IMR-90 (cell line): ENCODE results near the gene LAIR2. TPM values are rescaled to one million over a fixed set of nuclear protein-coding genes. Genes with fewer than 3 reads are reported as not detected.
"Not testable (repeated sequence)": the region's sequence is repeated elsewhere in the genome, so short reads cannot be mapped to it uniquely, and the experiment has no call there.

Experiments
- ATAC-seq: fragments of 200-7000 bp; cut with Tn5 transposase; 2 replicates; pipeline ENCODE4 v1.9.1; 2020; ENCODE audit warnings: low read depth, mild to moderate bottlenecking, moderate library complexity
- BruUV-seq: library from RNA; stranded (reverse); fragments of 400-500 nt; replicated peaks from 2 replicates; lab custom pipeline; 2021; lab: Mats Ljungman, UMichigan
- CTCF ChIA-PET: fragments of 300-600 bp; formaldehyde crosslinking; extraction: SDS; loops from one replicate; lab custom pipeline; 2021; ENCODE audit warnings: antibody characterized with exemption; lab: Yijun Ruan, JAX
- POLR2A ChIA-PET: fragments of 300-600 bp; sonication (Branson Sonifier 250); formaldehyde crosslinking; loops from one replicate; lab custom pipeline; 2022; ENCODE audit warnings: antibody characterized with exemption; ENCODE audit not compliant: unreplicated experiment; lab: Charles Lee
- DNase-seq: peaks from one replicate; pipeline ENCODE4 v3.0.0; 2013
- H2AFZ ChIP-seq: replicated peaks from 2 replicates; pipeline ENCODE3; 2013; ENCODE audit warnings: low read length, mild to moderate bottlenecking; ENCODE audit not compliant: poor library complexity
- H2AK5ac ChIP-seq: 2 replicates; pipeline ENCODE4 v1.6.1; 2013; ENCODE audit warnings: low read depth, low read length, inconsistent platforms
- H2AK9ac ChIP-seq: replicated peaks from 2 replicates; pipeline ENCODE3; 2013; ENCODE audit warnings: mild to moderate bottlenecking, low read depth, low read length, moderate library complexity; ENCODE audit not compliant: poor library complexity
- H2BK120ac ChIP-seq: 2 replicates; pipeline ENCODE4 v1.6.1; 2013; ENCODE audit warnings: low read depth, low read length, inconsistent platforms
- H2BK15ac ChIP-seq: 3 replicates; pipeline ENCODE4 v1.6.1; 2013; ENCODE audit warnings: low read depth, low read length, inconsistent platforms
- H2BK20ac ChIP-seq: 2 replicates; pipeline ENCODE4 v1.6.1; 2013; ENCODE audit warnings: low read depth, mild to moderate bottlenecking, inconsistent platforms, low read length, moderate library complexity
- H2BK5ac ChIP-seq: 2 replicates; pipeline ENCODE4 v1.6.1; 2013; ENCODE audit warnings: mild to moderate bottlenecking, low read depth, low read length, inconsistent platforms; ENCODE audit not compliant: poor library complexity, severe bottlenecking
- H3K14ac ChIP-seq: replicated peaks from 2 replicates; pipeline ENCODE4 v1.6.1; 2013; ENCODE audit warnings: low read depth, low read length, inconsistent platforms
- H3K18ac ChIP-seq: 2 replicates; pipeline ENCODE4 v1.6.1; 2013; ENCODE audit warnings: low read depth, low read length, control low read depth
- H3K23ac ChIP-seq: 2 replicates; pipeline ENCODE4 v1.6.1; 2013; ENCODE audit warnings: low read depth, low read length, inconsistent platforms
- H3K27ac ChIP-seq: 2 replicates; pipeline ENCODE4 v1.5.1; 2013; ENCODE audit warnings: mild to moderate bottlenecking, control low read depth, low read length; ENCODE audit not compliant: insufficient read depth
- H3K27me3 ChIP-seq: 2 replicates; pipeline ENCODE4 v1.6.1; 2013; ENCODE audit warnings: low read length; ENCODE audit not compliant: control insufficient read depth, insufficient read depth
- H3K36me3 ChIP-seq: 2 replicates; pipeline ENCODE4 v1.6.1; 2013; ENCODE audit warnings: low read length, mixed read lengths; ENCODE audit not compliant: control insufficient read depth, insufficient read depth
- H3K4ac ChIP-seq: 2 replicates; pipeline ENCODE4 v1.6.1; 2013; ENCODE audit warnings: low read depth, low read length, inconsistent platforms
- H3K4me1 ChIP-seq: 2 replicates; pipeline ENCODE4 v1.6.1; 2013; ENCODE audit warnings: low read length, mixed read lengths; ENCODE audit not compliant: control insufficient read depth, insufficient read depth
- H3K4me2 ChIP-seq: 2 replicates; pipeline ENCODE4 v1.6.1; 2013; ENCODE audit warnings: low read depth, mild to moderate bottlenecking, control low read depth, low read length, moderate library complexity
- H3K4me3 ChIP-seq: 2 replicates; pipeline ENCODE4 v1.5.1; 2013; ENCODE audit warnings: low read depth, mild to moderate bottlenecking, control low read depth, low read length, moderate library complexity; ENCODE audit not compliant: insufficient read depth
- H3K56ac ChIP-seq: 2 replicates; pipeline ENCODE4 v1.6.1; 2013; ENCODE audit warnings: low read length, inconsistent platforms; ENCODE audit not compliant: insufficient read depth; ENCODE audit errors: extremely low read depth
- H3K79me1 ChIP-seq, 2 experiments: 2 replicates each; pipeline ENCODE4 v1.6.1; 2013; ENCODE audit warnings: low read length in 2 of 2, inconsistent platforms in 1 of 2, low read depth in 1 of 2
- H3K9ac ChIP-seq: 2 replicates; pipeline ENCODE4 v1.6.1; 2013; ENCODE audit warnings: low read depth, low read length, control low read depth
- H3K9me1 ChIP-seq: 2 replicates; pipeline ENCODE4 v1.6.1; 2013; ENCODE audit warnings: low read length, inconsistent platforms; ENCODE audit not compliant: insufficient read depth
- H3K9me3 ChIP-seq: 2 replicates; pipeline ENCODE4 v1.6.1; 2013; ENCODE audit warnings: low read length; ENCODE audit not compliant: control insufficient read depth, insufficient read depth
- H4K20me1 ChIP-seq: 2 replicates; pipeline ENCODE4 v1.6.1; 2013; ENCODE audit warnings: low read length, inconsistent platforms; ENCODE audit not compliant: insufficient read depth
- H4K5ac ChIP-seq: 2 replicates; pipeline ENCODE4 v1.6.1; 2013; ENCODE audit warnings: mild to moderate bottlenecking, low read depth, low read length, control low read depth
- H4K8ac ChIP-seq, 2 experiments: 2 replicates each; pipeline ENCODE4 v1.6.1; 2013; ENCODE audit warnings: low read depth in 2 of 2, low read length in 2 of 2, control low read depth in 1 of 2, inconsistent platforms in 1 of 2
- H4K91ac ChIP-seq: 2 replicates; pipeline ENCODE4 v1.6.1; 2013; ENCODE audit warnings: low read depth, low read length, inconsistent platforms; ENCODE audit not compliant: insufficient read depth
- WGBS, 2 experiments: methylation state at CpG; one replicate each; pipeline versions ENCODE4 v1.1.5 to v1.1.7; 2013; ENCODE audit warnings: missing lambda C conversion rate in 2 of 2; ENCODE audit not compliant: insufficient read length in 1 of 2; ENCODE audit errors: extremely low coverage in 2 of 2; 5-methylcytosine and 5-hydroxymethylcytosine counted together
- dilution Hi-C: fragments of 300-500 bp; cut with HindIII; formaldehyde crosslinking; loops from one replicate; pipeline ENCODE4 v1.14.3; 2018; ENCODE audit warnings: low sequenced_read_pairs; ENCODE audit not compliant: unreplicated experiment
- in situ Hi-C: fragments of 300-500 bp; cut with MboI; formaldehyde crosslinking; loops from 3 replicates; pipeline ENCODE4 v1.14.3; 2019; ENCODE audit warnings: low sequenced_read_pairs, inconsistent platforms, mixed read lengths
- intact Hi-C: fragments of 100-400 bp; cut with micrococcal nuclease; formaldehyde crosslinking; loops from 2 replicates; pipeline ENCODE4 v1.10.0; 2022
- polyA plus RNA-seq, 3 experiments: library from polyadenylated mRNA; depleted of rRNA; stranded (reverse); fragments of >200 nt; gene quantifications; 2 replicates each; pipeline ENCODE4 v1.2.3, GENCODE V29; 2012; ENCODE audit warnings: low replicate concordance in 1 of 3
- total RNA-seq: library from RNA; depleted of rRNA; stranded (reverse); fragments of >200 nt; gene quantifications from 2 replicates; pipeline ENCODE4 v1.2.3, GENCODE V29; 2012

LAIR2 gene
- total and polyA plus RNA-seq, 2 of the 4 experiments (the other 2 are of a cell fraction), result not detected

- H3K9me3 ChIP-seq, result peaks cover 16% of the 10 kb centered on the region
- H2AFZ ChIP-seq, H3K9ac ChIP-seq, in situ Hi-C loops, H3K36me3 ChIP-seq, H3K79me1 ChIP-seq, H2AK5ac ChIP-seq, H3K27ac ChIP-seq, H2BK120ac ChIP-seq, H2BK15ac ChIP-seq, H2AK9ac ChIP-seq, POLR2A ChIA-PET, BruUV-seq, H3K4me2 ChIP-seq, DNase-seq, H3K27me3 ChIP-seq, H2BK5ac ChIP-seq, dilution Hi-C loops, H4K91ac ChIP-seq, H4K5ac ChIP-seq, H3K9me1 ChIP-seq, H3K23ac ChIP-seq, H4K20me1 ChIP-seq, H3K4me3 ChIP-seq, H3K56ac ChIP-seq, CTCF ChIA-PET, H3K4me1 ChIP-seq, intact Hi-C loops, H2BK20ac ChIP-seq, H4K8ac ChIP-seq, H3K14ac ChIP-seq, H3K4ac ChIP-seq, ATAC-seq, H3K18ac ChIP-seq: not testable (repeated sequence)
- no CpG with 5 or more reads among the region's 3 CpGs for WGBS, 2 experiments
Observed at GRCh38 chr19:54508487-54508886, 5.9 kb downstream of the LAIR2 start.

- H3K18ac ChIP-seq, H3K4me3 ChIP-seq, H2AFZ ChIP-seq, H2AK9ac ChIP-seq, H2BK120ac ChIP-seq, H3K9me1 ChIP-seq, dilution Hi-C loops, intact Hi-C loops, H3K79me1 ChIP-seq, CTCF ChIA-PET, ATAC-seq, H3K56ac ChIP-seq, H4K20me1 ChIP-seq, BruUV-seq, H2BK20ac ChIP-seq, H2BK15ac ChIP-seq, H3K9ac ChIP-seq, H3K36me3 ChIP-seq, H2AK5ac ChIP-seq, H4K91ac ChIP-seq, H3K14ac ChIP-seq, H4K8ac ChIP-seq, in situ Hi-C loops, H2BK5ac ChIP-seq, H3K4me1 ChIP-seq, DNase-seq, H3K4me2 ChIP-seq, H4K5ac ChIP-seq, H3K23ac ChIP-seq, H3K27ac ChIP-seq, H3K4ac ChIP-seq, POLR2A ChIA-PET, H3K27me3 ChIP-seq: not testable (repeated sequence)
- no CpG with 5 or more reads among the region's 21 CpGs for WGBS, 2 experiments
- H3K9me3 ChIP-seq, result peaks cover 17% of the 10 kb centered on the region
Observed at GRCh38 chr19:54509200-54509940, 6.7 kb downstream of the LAIR2 start.
